Measurements from ENCODE around the gene CNN3.

CNN3 gene

GRCh38 chr1:94920061-94920460 is 6.8 kb downstream of the CNN3 start:
- Mint-ChIP-seq H3K4me1 (ENCODE audit: low read depth) (no peaks in the 10 kb centered on the region), H3K9me3 (no peaks in the 10 kb centered on the region), H3K27ac (no peak overlapping the region), H3K27me3 (ENCODE audit: low read depth) (peaks cover 23% of the 10 kb centered on the region), H3K36me3 (ENCODE audit: low read depth) (no peaks in the 10 kb centered on the region), H3K4me3 (no peak overlapping the region)

GRCh38 chr1:94919241-94920030 is 7.5 kb downstream of the CNN3 start:
- Mint-ChIP-seq H3K36me3 (ENCODE audit: low read depth) (no peaks in the 10 kb centered on the region), H3K9me3 (no peaks in the 10 kb centered on the region), H3K27me3 (ENCODE audit: low read depth) (peaks cover 17% of the 10 kb centered on the region), H3K4me1 (ENCODE audit: low read depth) (no peaks in the 10 kb centered on the region), H3K4me3 (no peak overlapping the region), H3K27ac (no peak overlapping the region)

GRCh38 chr1:94917251-94917650 is 9.7 kb downstream of the CNN3 start:
- no peak overlapping the region for H3K4me3 Mint-ChIP-seq
- peaks cover 25% of the 10 kb centered on the region for H3K27me3 Mint-ChIP-seq (ENCODE audit: low read depth)
- no peak overlapping the region for H3K27ac Mint-ChIP-seq
- no peaks in the 10 kb centered on the region for H3K4me1 Mint-ChIP-seq (ENCODE audit: low read depth)
- H3K9me3 Mint-ChIP-seq, result no peaks in the 10 kb centered on the region
- no peaks in the 10 kb centered on the region for H3K36me3 Mint-ChIP-seq (ENCODE audit: low read depth)

- peaks cover 21% of the 10 kb centered on the region for H3K27me3 Mint-ChIP-seq (ENCODE audit: low read depth)
- H3K4me3 Mint-ChIP-seq, result no peak overlapping the region
- no peaks in the 10 kb centered on the region for H3K4me1 Mint-ChIP-seq (ENCODE audit: low read depth)
- H3K36me3 Mint-ChIP-seq (ENCODE audit: low read depth), result no peaks in the 10 kb centered on the region
- H3K27ac Mint-ChIP-seq, result no peak overlapping the region
- H3K9me3 Mint-ChIP-seq, result no peaks in the 10 kb centered on the region
Measured at GRCh38 chr1:94912263-94913184, 14.4 kb downstream of the CNN3 start.

GRCh38 chr1:94909486-94909885 is 17.4 kb downstream of the CNN3 start:
- Mint-ChIP-seq H3K36me3 (ENCODE audit: low read depth) (no peaks in the 10 kb centered on the region), H3K4me3 (no peak overlapping the region), H3K27ac (no peak overlapping the region), H3K9me3 (no peaks in the 10 kb centered on the region), H3K4me1 (ENCODE audit: low read depth) (no peaks in the 10 kb centered on the region), H3K27me3 (ENCODE audit: low read depth) (peaks cover 16% of the 10 kb centered on the region)

- peaks cover 11% of the 10 kb centered on the region for H3K27me3 Mint-ChIP-seq (ENCODE audit: low read depth)
- no peak overlapping the region for H3K4me3 Mint-ChIP-seq
- no peak overlapping the region for H3K27ac Mint-ChIP-seq
- H3K4me1 Mint-ChIP-seq (ENCODE audit: low read depth), result no peaks in the 10 kb centered on the region
- no peaks in the 10 kb centered on the region for H3K36me3 Mint-ChIP-seq (ENCODE audit: low read depth)
- no peaks in the 10 kb centered on the region for H3K9me3 Mint-ChIP-seq
Measured at GRCh38 chr1:94908965-94909364, 17.9 kb downstream of the CNN3 start.

- H3K4me3 Mint-ChIP-seq, result no peak overlapping the region
- H3K36me3 Mint-ChIP-seq (ENCODE audit: low read depth), result no peaks in the 10 kb centered on the region
- H3K27ac Mint-ChIP-seq, result no peak overlapping the region
- peaks cover 3% of the 10 kb centered on the region for H3K27me3 Mint-ChIP-seq (ENCODE audit: low read depth)
- no peaks in the 10 kb centered on the region for H3K9me3 Mint-ChIP-seq
- no peaks in the 10 kb centered on the region for H3K4me1 Mint-ChIP-seq (ENCODE audit: low read depth)
Measured at GRCh38 chr1:94908190-94908589, 18.7 kb downstream of the CNN3 start.

GRCh38 chr1:94907136-94907535 is 19.8 kb downstream of the CNN3 start:
- Mint-ChIP-seq H3K27ac (no peak overlapping the region), H3K9me3 (no peaks in the 10 kb centered on the region), H3K36me3 (ENCODE audit: low read depth) (no peaks in the 10 kb centered on the region), H3K4me3 (no peak overlapping the region), H3K27me3 (ENCODE audit: low read depth) (no peaks in the 10 kb centered on the region), H3K4me1 (ENCODE audit: low read depth) (no peaks in the 10 kb centered on the region)

- Mint-ChIP-seq H3K9me3 (no peaks in the 10 kb centered on the region), H3K4me3 (no peak overlapping the region), H3K27me3 (ENCODE audit: low read depth) (no peaks in the 10 kb centered on the region), H3K27ac (no peak overlapping the region), H3K4me1 (ENCODE audit: low read depth) (no peaks in the 10 kb centered on the region), H3K36me3 (ENCODE audit: low read depth) (no peaks in the 10 kb centered on the region)
Measured at GRCh38 chr1:94906382-94906781, 20.5 kb downstream of the CNN3 start.

GRCh38 chr1:94905207-94905606 is 21.7 kb downstream of the CNN3 start:
- Mint-ChIP-seq H3K27ac (no peak overlapping the region), H3K4me3 (no peak overlapping the region), H3K36me3 (ENCODE audit: low read depth) (no peaks in the 10 kb centered on the region), H3K27me3 (ENCODE audit: low read depth) (no peaks in the 10 kb centered on the region), H3K9me3 (no peaks in the 10 kb centered on the region), H3K4me1 (ENCODE audit: low read depth) (no peaks in the 10 kb centered on the region)

- no peaks in the 10 kb centered on the region for H3K4me1 Mint-ChIP-seq (ENCODE audit: low read depth)
- no peaks in the 10 kb centered on the region for H3K27me3 Mint-ChIP-seq (ENCODE audit: low read depth)
- no peaks in the 10 kb centered on the region for H3K9me3 Mint-ChIP-seq
- no peaks in the 10 kb centered on the region for H3K36me3 Mint-ChIP-seq (ENCODE audit: low read depth)
- H3K4me3 Mint-ChIP-seq, result no peak overlapping the region
- H3K27ac Mint-ChIP-seq, result no peak overlapping the region
Measured at GRCh38 chr1:94903280-94904009, 23.5 kb downstream of the CNN3 start.

GRCh38 chr1:94901841-94902240 is 25.1 kb downstream of the CNN3 start:
- H3K9me3 Mint-ChIP-seq, result no peaks in the 10 kb centered on the region
- H3K27me3 Mint-ChIP-seq (ENCODE audit: low read depth), result no peaks in the 10 kb centered on the region
- no peaks in the 10 kb centered on the region for H3K36me3 Mint-ChIP-seq (ENCODE audit: low read depth)
- no peak overlapping the region for H3K27ac Mint-ChIP-seq
- no peak overlapping the region for H3K4me3 Mint-ChIP-seq
- no peaks in the 10 kb centered on the region for H3K4me1 Mint-ChIP-seq (ENCODE audit: low read depth)

- Mint-ChIP-seq H3K9me3 (no peaks in the 10 kb centered on the region), H3K4me3 (no peak overlapping the region), H3K27me3 (ENCODE audit: low read depth) (peaks cover 4% of the 10 kb centered on the region), H3K4me1 (ENCODE audit: low read depth) (no peaks in the 10 kb centered on the region), H3K36me3 (ENCODE audit: low read depth) (no peaks in the 10 kb centered on the region), H3K27ac (no peak overlapping the region)
Measured at GRCh38 chr1:94899756-94900155, 27.2 kb downstream of the CNN3 start.

- no peaks in the 10 kb centered on the region for H3K4me1 Mint-ChIP-seq (ENCODE audit: low read depth)
- peaks cover 8% of the 10 kb centered on the region for H3K27me3 Mint-ChIP-seq (ENCODE audit: low read depth)
- no peaks in the 10 kb centered on the region for H3K36me3 Mint-ChIP-seq (ENCODE audit: low read depth)
- H3K4me3 Mint-ChIP-seq, result no peak overlapping the region
- no peaks in the 10 kb centered on the region for H3K9me3 Mint-ChIP-seq
- no peak overlapping the region for H3K27ac Mint-ChIP-seq
Measured at GRCh38 chr1:94898491-94899385, 28.2 kb downstream of the CNN3 start.

Data from T-helper 1 cell treated with Interleukin-12 subunit alpha and Interleukin-12 subunit beta and Interleukin-4 antibody, amounts not matched to agents 30 μg/mL and 1 μg/mL, for 36 hours (primary cell).